ENCODE measurements around the gene ZNF70.

GRCh38 chr22:23777776-23778576 is 27.1 kb upstream of the ZNF70 start:
- TF ChIP-seq CTCF (conservative IDR thresholded peaks at IDR 0.05; ENCODE audit: low read depth, low read length) = no peak
- TF ChIP-seq USF2 (IDR thresholded peaks at IDR 0.05; ENCODE audit: low read depth, low read length) = no peak
- no peak for TF ChIP-seq SMC3 (IDR thresholded peaks at IDR 0.05; ENCODE audit: low read depth, low read length)
- no peak for TF ChIP-seq POLR2A (IDR thresholded peaks at IDR 0.05; ENCODE audit: low read depth, low read length)
- no peak for TF ChIP-seq CEBPB (IDR thresholded peaks at IDR 0.05; ENCODE audit: low read depth, low read length)
- TF ChIP-seq MAFK (IDR thresholded peaks at IDR 0.05; ENCODE audit: low read depth, low read length) = no peak
- no peak for TF ChIP-seq RAD21 (IDR thresholded peaks at IDR 0.05; ENCODE audit: low read length)
- no peak for TF ChIP-seq CHD1 (IDR thresholded peaks at IDR 0.05; ENCODE audit: low read depth, low read length)
- TF ChIP-seq BHLHE40 (IDR thresholded peaks at IDR 0.05; ENCODE audit: low read depth, low read length) = no peak
- no peak for TF ChIP-seq MAZ (IDR thresholded peaks at IDR 0.05; ENCODE audit: borderline replicate concordance, low read depth, low read length)
- no peak for TF ChIP-seq FOS (IDR thresholded peaks at IDR 0.05; ENCODE audit: low read depth, low read length)
- no peak for TF ChIP-seq RFX5 (IDR thresholded peaks at IDR 0.05; ENCODE audit: low read depth, low read length)
- TF ChIP-seq RCOR1 (IDR thresholded peaks at IDR 0.05; ENCODE audit: insufficient replicate concordance, low read length) = no peak

Data from IMR-90 (cell line).